H1 (cell line): Measurements from ENCODE around the gene RPL26. TPM values are rescaled to one million over a fixed set of nuclear protein-coding genes. Genes with fewer than 3 reads are reported as not detected.

Experiments used
- CTCF ChIA-PET: fragments of 300-600 bp; sonication (Branson Sonifier 250); formaldehyde crosslinking; loops from one replicate; lab custom pipeline; 2021; ENCODE audit not compliant: partially characterized antibody; lab: Charles Lee
- POLR2A ChIA-PET: fragments of 300-600 bp; sonication (Branson Sonifier 250); formaldehyde crosslinking; loops from one replicate; lab custom pipeline; 2021; ENCODE audit warnings: inconsistent platforms; ENCODE audit not compliant: partially characterized antibody; lab: Charles Lee
- DNase-seq, 2 experiments: peaks; one replicate each; pipeline versions ENCODE4 v3.0.0 to v3.0.0-alpha.2; 2010 to 2022; ENCODE audit warnings: low spot score in 2 of 2, low read depth in 1 of 2, mixed read lengths in 1 of 2
- FAIRE-seq: peaks from 2 replicates; lab custom pipeline; 2011; peaks lifted over from hg19 to GRCh38; lab: Jason Lieb, UNC
- H2AFZ ChIP-seq: 2 replicates; pipeline ENCODE4 v1.8.1; 2012; ENCODE audit warnings: low read length, inconsistent platforms
- H2AK5ac ChIP-seq: 2 replicates; pipeline ENCODE4 v1.6.1; 2013; ENCODE audit warnings: low read depth, low read length
- H2BK120ac ChIP-seq: replicated peaks from 2 replicates; pipeline ENCODE3; 2013; ENCODE audit warnings: low read depth, low read length, inconsistent platforms
- H2BK12ac ChIP-seq: 2 replicates; pipeline ENCODE4 v1.6.1; 2013; ENCODE audit warnings: low read depth, low read length
- H2BK15ac ChIP-seq: 2 replicates; pipeline ENCODE4 v1.6.1; 2013; ENCODE audit warnings: low read length
- H2BK20ac ChIP-seq: 2 replicates; pipeline ENCODE4 v1.6.1; 2013; ENCODE audit warnings: low read length
- H2BK5ac ChIP-seq: 2 replicates; pipeline ENCODE4 v1.6.1; 2013; ENCODE audit warnings: low read depth, low read length
- H3K14ac ChIP-seq: 2 replicates; pipeline ENCODE4 v1.6.1; 2013; ENCODE audit warnings: inconsistent platforms; ENCODE audit not compliant: insufficient read length
- H3K18ac ChIP-seq: 2 replicates; pipeline ENCODE4 v1.6.1; 2013; ENCODE audit warnings: low read length; ENCODE audit errors: extremely low read depth
- H3K23ac ChIP-seq: 2 replicates; pipeline ENCODE4 v1.6.1; 2013; ENCODE audit warnings: inconsistent platforms; ENCODE audit not compliant: insufficient read length
- H3K23me2 ChIP-seq: 2 replicates; pipeline ENCODE4 v1.6.1; 2013; ENCODE audit warnings: low read depth, low read length
- H3K27ac ChIP-seq: 2 replicates; pipeline ENCODE4 v1.6.1; 2011; ENCODE audit warnings: low read depth, low read length, inconsistent platforms
- H3K27me3 ChIP-seq, 4 experiments: replicated peaks in 1 of 4; 1 replicate in 1 of 4; 2 replicates in 3 of 4; pipeline versions ENCODE4 v1.6.1 to v1.8.1; 2011 to 2013; ENCODE audit warnings: low read length in 3 of 4, mild to moderate bottlenecking in 3 of 4, inconsistent platforms in 2 of 4, mixed read lengths in 2 of 4, moderate library complexity in 1 of 4; ENCODE audit not compliant: control insufficient read depth in 3 of 4, insufficient read depth in 3 of 4; ENCODE audit errors: extremely low read depth in 1 of 4
- H3K36me3 ChIP-seq, 4 experiments: 2 replicates each; pipeline versions ENCODE4 v1.6.1 to v1.8.1; 2011 to 2013; ENCODE audit warnings: mild to moderate bottlenecking in 4 of 4, low read length in 3 of 4, moderate library complexity in 2 of 4, control low read depth in 1 of 4, inconsistent platforms in 1 of 4; ENCODE audit not compliant: insufficient read depth in 4 of 4, control insufficient read depth in 2 of 4
- H3K4ac ChIP-seq: replicated peaks from 2 replicates; pipeline ENCODE3; 2013; ENCODE audit warnings: low read length, low read depth, mixed read lengths, inconsistent platforms; ENCODE audit not compliant: insufficient read length
- H3K4me1 ChIP-seq, 4 experiments: replicated peaks in 1 of 4; 1 replicate in 1 of 4; 2 replicates in 3 of 4; pipeline versions ENCODE4 v1.6.1 to v1.8.1; 2011 to 2013; ENCODE audit warnings: low read length in 3 of 4, inconsistent platforms in 2 of 4, mixed read lengths in 1 of 4; ENCODE audit not compliant: insufficient read depth in 4 of 4, control insufficient read depth in 3 of 4
- H3K4me2 ChIP-seq, 2 experiments: 2 replicates each; pipeline versions ENCODE4 v1.6.1 to v1.8.1; 2011 to 2013; ENCODE audit warnings: low read depth in 2 of 2, low read length in 2 of 2, control low read depth in 1 of 2, inconsistent platforms in 1 of 2, mild to moderate bottlenecking in 1 of 2; ENCODE audit not compliant: insufficient read depth in 1 of 2
- H3K4me3 ChIP-seq, 4 experiments: fragments of 200-600, 300-600 bp in 1 of 4; sonication (generic), shearing (Covaris generic), sonication (Bioruptor Twin) in 1 of 4; 2 replicates each; pipeline versions ENCODE4 v1.5.1 to v1.8.1; 2011 to 2016; ENCODE audit warnings: low read length in 4 of 4, low read depth in 3 of 4, control low read depth in 2 of 4, inconsistent platforms in 2 of 4, mild to moderate bottlenecking in 2 of 4, mixed read lengths in 1 of 4, moderate library complexity in 1 of 4; ENCODE audit not compliant: insufficient read depth in 2 of 4; ENCODE audit errors: extremely low read depth in 1 of 4
- H3K56ac ChIP-seq: replicated peaks from 2 replicates; pipeline ENCODE3; 2013; ENCODE audit warnings: low read depth, mild to moderate bottlenecking, mixed read lengths, low read length, inconsistent platforms; ENCODE audit not compliant: insufficient read length
- H3K79me1 ChIP-seq: 2 replicates; pipeline ENCODE4 v1.6.1; 2013; ENCODE audit warnings: low read depth, low read length, control low read depth
- H3K79me2 ChIP-seq, 2 experiments: 2 replicates each; pipeline versions ENCODE4 v1.6.1 to v1.8.1; 2012 to 2013; ENCODE audit warnings: low read length in 2 of 2, mild to moderate bottlenecking in 2 of 2, inconsistent platforms in 1 of 2; ENCODE audit not compliant: insufficient read depth in 2 of 2, control insufficient read depth in 1 of 2
- H3K9ac ChIP-seq, 4 experiments: replicated peaks in 1 of 4; 1 replicate in 1 of 4; 2 replicates in 3 of 4; pipeline versions ENCODE4 v1.6.1 to v1.8.1; 2011 to 2013; ENCODE audit warnings: low read depth in 3 of 4, low read length in 3 of 4, control low read depth in 2 of 4, mild to moderate bottlenecking in 2 of 4, moderate library complexity in 2 of 4, inconsistent platforms in 1 of 4; ENCODE audit errors: extremely low read depth in 1 of 4
- H3K9me3 ChIP-seq, 2 experiments: 2 replicates each; pipeline versions ENCODE4 v1.6.1 to v1.8.1; 2012 to 2013; ENCODE audit warnings: mild to moderate bottlenecking in 2 of 2, moderate library complexity in 2 of 2, control low read depth in 1 of 2, inconsistent platforms in 1 of 2, low read depth in 1 of 2, low read length in 1 of 2, mixed read lengths in 1 of 2; ENCODE audit not compliant: insufficient read depth in 2 of 2
- H4K20me1 ChIP-seq, 2 experiments: replicated peaks in 1 of 2; 2 replicates each; pipeline versions ENCODE3 to v1.8.1; 2011 to 2013; ENCODE audit warnings: inconsistent platforms in 2 of 2, low read length in 2 of 2, mild to moderate bottlenecking in 1 of 2; ENCODE audit not compliant: insufficient read depth in 2 of 2, control insufficient read depth in 1 of 2
- H4K5ac ChIP-seq: 2 replicates; pipeline ENCODE4 v1.6.1; 2013; ENCODE audit warnings: low read length, low read depth, mixed read lengths, inconsistent platforms; ENCODE audit not compliant: insufficient read length
- H4K8ac ChIP-seq: 2 replicates; pipeline ENCODE4 v1.8.0; 2013; ENCODE audit warnings: mild to moderate bottlenecking, moderate library complexity, low read length, inconsistent platforms; ENCODE audit not compliant: insufficient read depth; ENCODE audit errors: extremely low read depth
- H4K91ac ChIP-seq: replicated peaks from 2 replicates; pipeline ENCODE3; 2013; ENCODE audit warnings: low read length, mixed read lengths, inconsistent platforms; ENCODE audit not compliant: insufficient read length
- EP300 ChIP-seq, 2 experiments: IDR thresholded peaks; 1 replicate in 1 of 2; 2 replicates in 1 of 2; pipeline ENCODE4 v1.6.1; 2011 to 2012; ENCODE audit warnings: low read depth in 2 of 2, low read length in 2 of 2, mild to moderate bottlenecking in 2 of 2, borderline replicate concordance in 1 of 2, inconsistent platforms in 1 of 2, moderate library complexity in 1 of 2
- POLR2A ChIP-seq, 2 experiments: IDR thresholded peaks; 1 replicate in 1 of 2; 2 replicates in 1 of 2; pipeline ENCODE4 v1.6.1; 2011; ENCODE audit warnings: low read depth in 2 of 2, low read length in 2 of 2, mild to moderate bottlenecking in 2 of 2; ENCODE audit errors: control extremely low read depth in 1 of 2
- WGBS, 2 experiments: shearing (Covaris generic) in 1 of 2; methylation state at CpG; one replicate each; pipeline versions ENCODE4 v1.1.6 to v1.1.7; 2013 to 2015; ENCODE audit warnings: low lambda C conversion rate in 2 of 2, mixed read lengths in 2 of 2, inconsistent platforms in 1 of 2, low coverage in 1 of 2, missing lambda C conversion rate in 1 of 2; ENCODE audit not compliant: insufficient replicate concordance in 2 of 2, insufficient coverage in 1 of 2, insufficient read length in 1 of 2; ENCODE audit errors: extremely low coverage in 1 of 2, missing lambda C conversion rate in 1 of 2; 5-methylcytosine and 5-hydroxymethylcytosine counted together
- polyA plus RNA-seq, 7 experiments: library from polyadenylated mRNA; depleted of rRNA in 3 of 7; stranded (reverse) in 5 of 7; unstranded in 2 of 7; fragments of >200 nt in 5 of 7; fragments of 200-250 nt in 2 of 7; gene quantifications; 1 replicate in 5 of 7; 2 replicates in 1 of 7; 4 replicates in 1 of 7; pipeline versions ENCODE4 v1.2.1 to v1.2.3, GENCODE V29; 2011 to 2013; ENCODE audit warnings: missing spikeins in 2 of 7, mixed read lengths in 2 of 7
- total RNA-seq: library from RNA; stranded (reverse); fragmentation: NEBNext Ultra II Directional; extraction: Animal tissue kit (Norgen Biotek cat#: 25700); gene quantifications from 2 replicates; pipeline ENCODE4 v1.2.1, GENCODE V29; 2021

The RPL26 gene
- total and polyA plus RNA-seq, 2 of the 8 experiments (the other 6 are each of a cell fraction or from before 2014, with no cell fraction given) = 1,963 to 2,554 TPM

GRCh38 chr17:8365143-8365542 is 17.9 kb downstream of the RPL26 start:
- no peak overlapping the region for H2BK12ac ChIP-seq
- TF ChIP-seq EP300 (IDR thresholded peaks at IDR 0.05; ENCODE audit: borderline replicate concordance in 1 of 2, low read depth in 2 of 2, low read length in 2 of 2) = no peak
- TF ChIP-seq POLR2A (IDR thresholded peaks at IDR 0.05; ENCODE audit: control extremely low read depth in 1 of 2, low read depth in 2 of 2, low read length in 2 of 2) = peak in 1 of 2 experiments; percentile 18; a peak in 1 of 3 replicates
- TF ChIP-seq, all 59 proteins: peak for 1
- no peak overlapping the region for H2AFZ ChIP-seq
- H2BK20ac ChIP-seq = no peak overlapping the region
- ChIA-PET POLR2A (interaction anchor here (0.6 to 3.4 kb wide), 5 partner anchors 8 to 1638 kb away, joined by 3 to 23 read pairs (median 3); partner anchors contain the start of gene KRABD2), CTCF (interaction anchor here (1.2 kb wide), 1 partner anchor 10 kb away, joined by 4 read pairs; no protein-coding TSS in a partner anchor)
- H2BK15ac ChIP-seq = no peak overlapping the region
- no peaks in the 10 kb centered on the region for H3K79me1 ChIP-seq
- no peaks in the 10 kb centered on the region for H4K20me1 ChIP-seq
- H3K79me2 ChIP-seq = no peaks in the 10 kb centered on the region
- DNase-seq (no peak), FAIRE-seq (no peak)
- H3K18ac ChIP-seq = no peak overlapping the region
- H4K91ac ChIP-seq = no peak overlapping the region
- H3K27ac ChIP-seq = no peak overlapping the region
- no peaks in the 10 kb centered on the region for H3K9me3 ChIP-seq
- 100% methylated on average over 1 of the region's 1 CpG; no CpG with 5 or more reads in 1 of the 2 experiments for WGBS, 2 experiments
- H3K4me2 ChIP-seq = no peak overlapping the region
- no peak overlapping the region for H2BK120ac ChIP-seq
- no peaks in the 10 kb centered on the region for H3K4me1 ChIP-seq
- no peak overlapping the region for H2AK5ac ChIP-seq
- no peaks in the 10 kb centered on the region for H3K27me3 ChIP-seq
- H2BK5ac ChIP-seq = no peak overlapping the region
- H3K14ac ChIP-seq = no peak overlapping the region
- no peak overlapping the region for H4K5ac ChIP-seq
- H3K23ac ChIP-seq = no peak overlapping the region
- H3K4ac ChIP-seq = no peak overlapping the region
- no peak overlapping the region for H4K8ac ChIP-seq
- no peak overlapping the region for H3K9ac ChIP-seq
- no peak overlapping the region for H3K56ac ChIP-seq
- H3K36me3 ChIP-seq = peaks cover 10 to 20% (median 14%) of the 10 kb centered on the region in 4 experiments
- no peaks in the 10 kb centered on the region for H3K23me2 ChIP-seq
- H3K4me3 ChIP-seq = no peak overlapping the region
